ENCODE data around the gene MAGI1. TPM values are rescaled to one million over a fixed set of nuclear protein-coding genes. Genes with fewer than 3 reads are reported as not detected.

The MAGI1 gene
- total RNA-seq, 4 donors from 2014 or later: 42.4 to 71.6 (median 50.2) TPM

- no peak overlapping the region for H3K4me3 ChIP-seq (ENCODE audit: low read depth, poor library complexity, severe bottlenecking)
- intact Hi-C loops (cut with DNase I; ENCODE audit: low total_unique reads): no loop called here
- DNase-seq (ENCODE audit: low spot score in 2 of 2): no peak
- WGBS, 2 donors: 95 to 98% methylated on average over 4 of the region's 4 CpGs
- TF ChIP-seq POLR2A (IDR thresholded peaks at IDR 0.05): no peak
- no peak for TF ChIP-seq CTCF (IDR thresholded peaks at IDR 0.05)
Measured at GRCh38 chr3:65667963-65668362, 370.8 kb downstream of the MAGI1 start.

DNA sequence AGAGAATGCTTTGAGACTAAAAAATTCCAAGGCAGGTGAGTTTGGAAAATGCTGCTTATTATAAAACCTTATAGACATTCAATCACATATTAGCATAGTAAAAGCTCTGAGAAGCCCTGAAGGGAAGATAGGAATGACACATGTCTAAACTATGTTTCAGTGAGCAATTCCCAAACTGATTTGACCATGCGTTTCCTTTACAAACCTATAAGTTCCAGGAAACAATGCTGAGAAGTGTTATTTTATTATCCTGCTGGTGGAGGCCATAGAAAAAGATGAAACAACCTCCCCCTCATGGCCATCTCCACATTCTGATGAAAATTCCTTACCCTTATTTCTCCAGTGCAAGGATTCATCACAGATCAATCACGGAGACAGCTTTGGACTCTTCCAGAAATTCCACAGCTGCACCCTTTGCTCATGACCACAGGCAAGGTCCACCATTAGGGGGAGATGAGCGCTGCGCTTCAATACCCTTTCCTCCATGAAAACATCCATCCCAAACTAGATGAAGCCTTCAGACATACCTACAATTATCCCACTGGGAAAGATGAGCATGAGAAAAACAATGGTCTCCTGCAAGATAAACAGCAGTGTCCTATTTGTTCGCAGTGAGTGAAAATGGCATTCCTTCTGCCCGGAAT lies 372.1 kb downstream of the MAGI1 start:
- TF ChIP-seq CTCF (IDR thresholded peaks at IDR 0.05) (no peak), POLR2A (IDR thresholded peaks at IDR 0.05) (no peak)
- no peak for DNase-seq (ENCODE audit: low spot score in 2 of 2)
- 70 to 75% methylated on average over 6 of the region's 6 CpGs for WGBS, 2 donors
- H3K4me3 ChIP-seq (ENCODE audit: low read depth, poor library complexity, severe bottlenecking): no peak overlapping the region
- intact Hi-C loops (cut with DNase I; ENCODE audit: low total_unique reads): no loop called here

- no peak overlapping the region for H3K4me3 ChIP-seq (ENCODE audit: low read depth, poor library complexity, severe bottlenecking)
- no peak for TF ChIP-seq POLR2A (IDR thresholded peaks at IDR 0.05)
- no peak for TF ChIP-seq CTCF (IDR thresholded peaks at IDR 0.05)
Measured at GRCh38 chr3:65665915-65666314, 372.8 kb downstream of the MAGI1 start.

DNA sequence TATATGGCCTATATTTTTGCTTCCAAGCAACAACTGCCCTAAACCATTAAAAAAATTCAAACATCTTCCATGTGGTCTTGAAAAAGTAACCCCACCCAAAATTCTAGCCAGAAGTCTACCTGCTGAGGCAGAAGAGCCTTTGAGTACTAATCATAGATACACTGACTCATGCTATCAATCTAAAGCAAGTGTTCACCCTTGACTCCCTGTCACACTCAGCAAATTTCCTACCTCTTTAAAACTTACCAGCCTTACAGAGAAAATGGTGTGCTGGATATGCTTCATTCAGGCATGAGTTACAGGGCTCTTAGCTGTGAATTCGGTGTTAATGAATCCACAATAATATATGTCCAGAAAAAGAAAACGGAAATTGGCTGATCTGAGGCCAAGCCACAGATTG lies 373.8 kb downstream of the MAGI1 start:
- intact Hi-C loops (cut with DNase I; ENCODE audit: low total_unique reads): no loop called here
- no peak overlapping the region for H3K4me3 ChIP-seq (ENCODE audit: low read depth, poor library complexity, severe bottlenecking)
- no peak for DNase-seq (ENCODE audit: low spot score in 2 of 2)
- WGBS, 2 donors: 82 to 94% methylated on average over 2 of the region's 2 CpGs
- no peak for TF ChIP-seq CTCF (IDR thresholded peaks at IDR 0.05)
- TF ChIP-seq POLR2A (IDR thresholded peaks at IDR 0.05): no peak

More at GRCh38 chr3:65665915-65666314, 372.8 kb downstream of the MAGI1 start:
- no peak for DNase-seq (ENCODE audit: low spot score in 2 of 2)
- intact Hi-C loops (cut with DNase I; ENCODE audit: low total_unique reads): no loop called here
- WGBS, 2 donors: 87 to 90% methylated on average over 2 of the region's 2 CpGs

- no peak overlapping the region for H3K4me3 ChIP-seq (ENCODE audit: low read depth, poor library complexity, severe bottlenecking)
- TF ChIP-seq CTCF (IDR thresholded peaks at IDR 0.05): no peak
- no peak for TF ChIP-seq POLR2A (IDR thresholded peaks at IDR 0.05)
- DNase-seq (ENCODE audit: low spot score in 2 of 2): no peak
- WGBS, 2 donors: 77 to 80% methylated on average over 3 of the region's 3 CpGs
- intact Hi-C loops (cut with DNase I; ENCODE audit: low total_unique reads): no loop called here
Measured at GRCh38 chr3:65664446-65664845, 374.3 kb downstream of the MAGI1 start.

GRCh38 chr3:65662095-65662494 lies 376.6 kb downstream of the MAGI1 start:
- DNase-seq (ENCODE audit: low spot score in 2 of 2): no peak
- 81 to 89% methylated on average over 3 of the region's 3 CpGs for WGBS, 2 donors
- intact Hi-C loops (cut with DNase I; ENCODE audit: low total_unique reads): no loop called here
- no peak overlapping the region for H3K4me3 ChIP-seq (ENCODE audit: low read depth, poor library complexity, severe bottlenecking)
- no peak for TF ChIP-seq CTCF (IDR thresholded peaks at IDR 0.05)
- TF ChIP-seq POLR2A (IDR thresholded peaks at IDR 0.05): no peak

All from lower leg skin (tissue), 4 donors.